Smooth muscle cell of the brain vasculature (primary cell): ENCODE data around the gene LSM3.

ENCODE experiments used
- DNase-seq: peaks from one replicate; pipeline ENCODE4 v3.0.0-alpha.2; 2012; ENCODE audit warnings: low read depth, low spot score

Gene LSM3

DNA sequence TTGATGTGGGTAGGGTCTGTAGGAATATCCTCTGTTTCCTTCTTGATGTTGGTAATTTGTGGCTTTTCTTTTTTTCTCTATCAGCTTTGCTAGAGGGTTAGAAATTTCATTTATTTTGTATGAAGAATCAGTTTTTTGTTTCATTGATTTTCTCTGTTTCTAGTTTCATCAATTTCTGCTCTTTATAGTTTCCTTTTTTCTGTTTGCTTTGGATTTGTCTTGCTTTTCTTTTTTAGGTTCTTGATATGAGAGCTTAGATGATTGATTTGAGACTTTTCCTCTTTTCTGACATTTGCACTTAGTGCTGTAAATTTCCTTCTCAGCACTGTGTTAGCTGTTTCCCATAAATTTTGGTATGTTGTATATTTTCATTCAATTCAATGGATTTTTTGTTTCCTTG, 61.3 kb downstream of the LSM3 start:
- DNase-seq, result no peak

DNA sequence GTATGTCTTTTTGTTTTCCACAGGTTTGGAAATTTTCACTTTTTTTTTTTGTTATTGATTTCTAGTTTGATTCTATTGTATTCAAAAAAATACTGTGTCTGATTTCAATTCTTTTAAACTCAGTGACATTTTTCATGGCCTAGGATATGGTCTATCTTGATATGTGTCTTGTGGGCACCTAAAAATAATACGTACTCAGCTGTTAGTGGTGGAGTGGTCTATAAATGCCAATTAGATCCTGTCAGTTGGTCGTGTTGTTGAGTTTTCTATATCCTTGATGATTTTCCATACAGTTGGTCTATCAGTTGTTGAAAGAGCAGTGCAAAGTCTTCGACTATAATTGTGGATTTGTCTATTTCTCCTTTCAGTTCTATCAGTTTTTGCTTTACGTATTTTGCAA, 61.7 kb downstream of the LSM3 start:
- no peak for DNase-seq

DNA sequence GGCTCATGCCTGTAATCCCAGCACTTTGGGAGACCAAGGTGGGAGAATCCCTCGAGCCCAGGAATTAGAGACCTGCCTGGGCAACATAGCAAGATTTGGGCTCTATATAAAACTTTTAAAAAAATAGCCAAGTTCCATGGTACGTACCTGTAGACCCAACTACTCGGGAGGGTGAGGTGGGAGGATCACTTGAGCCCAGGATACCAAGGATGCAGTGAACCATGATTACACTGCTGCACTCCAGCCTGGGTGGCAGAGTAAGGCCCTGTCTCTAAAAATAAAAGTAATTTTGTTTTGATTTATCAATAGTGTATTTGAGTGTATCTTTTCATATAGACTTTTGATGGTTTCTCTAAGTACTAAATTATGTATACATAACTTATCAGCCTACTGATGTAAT, 63.1 kb downstream of the LSM3 start:
- no peak for DNase-seq

DNA sequence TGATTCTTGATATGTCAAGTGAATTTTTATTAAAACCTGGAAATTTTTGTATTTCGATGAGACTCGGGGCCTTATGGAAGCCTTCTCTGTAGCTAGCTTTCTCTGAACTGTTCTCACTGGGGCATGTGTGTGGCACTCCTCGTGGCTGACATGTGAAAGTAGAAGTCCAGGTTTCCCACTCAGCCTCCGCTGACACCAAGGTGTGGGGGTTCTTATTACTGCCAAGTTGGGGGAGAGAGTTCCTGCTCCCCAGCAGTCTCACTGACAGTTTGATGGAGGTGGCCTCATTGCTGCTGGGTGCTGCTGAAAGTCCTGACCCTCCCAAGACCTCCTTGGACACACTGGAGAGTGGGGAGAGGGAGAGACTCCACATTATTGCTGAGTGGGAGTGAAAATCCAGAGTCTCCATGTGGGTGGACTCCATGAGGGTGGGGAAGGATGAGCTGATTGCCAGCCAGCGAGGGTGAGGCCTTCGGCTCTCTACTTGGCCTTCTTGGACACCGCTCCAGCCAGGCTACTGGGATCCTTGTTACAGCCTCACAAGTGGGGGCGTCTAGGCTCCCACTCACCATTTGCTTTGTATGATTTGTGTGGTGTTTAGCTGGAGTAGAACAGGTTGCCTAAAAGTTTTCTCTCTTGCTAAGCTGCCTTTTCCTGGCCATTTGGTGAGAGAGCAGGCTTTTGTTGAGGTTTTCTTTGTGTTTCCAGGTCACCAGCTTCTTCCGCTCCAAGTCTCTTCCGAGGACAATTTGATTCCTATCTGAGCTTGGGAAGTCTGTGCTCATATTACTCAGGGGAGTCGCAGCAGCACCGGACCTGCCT, 64.1 kb downstream of the LSM3 start:
- DNase-seq, result no peak

DNA sequence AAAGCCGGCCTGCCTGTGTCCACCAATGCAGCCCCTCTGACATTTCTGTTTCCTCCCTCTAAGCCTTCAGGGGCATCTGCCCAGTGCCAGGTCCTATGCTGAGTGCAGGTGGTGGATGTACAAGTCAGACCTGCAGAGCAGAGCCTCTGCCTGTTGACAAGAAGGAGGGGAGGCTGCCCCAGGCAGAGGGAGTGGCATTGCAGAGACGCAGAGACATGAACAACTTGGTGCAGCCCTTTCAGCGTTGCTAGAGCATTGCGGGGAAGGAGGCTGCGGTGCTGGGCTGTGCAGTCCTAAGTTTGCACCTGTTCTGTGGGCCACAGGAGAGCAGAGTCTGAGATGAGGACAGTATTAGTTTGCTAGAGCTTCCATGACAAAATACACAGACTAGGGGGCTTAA, 65.2 kb downstream of the LSM3 start:
- no peak for DNase-seq

DNA sequence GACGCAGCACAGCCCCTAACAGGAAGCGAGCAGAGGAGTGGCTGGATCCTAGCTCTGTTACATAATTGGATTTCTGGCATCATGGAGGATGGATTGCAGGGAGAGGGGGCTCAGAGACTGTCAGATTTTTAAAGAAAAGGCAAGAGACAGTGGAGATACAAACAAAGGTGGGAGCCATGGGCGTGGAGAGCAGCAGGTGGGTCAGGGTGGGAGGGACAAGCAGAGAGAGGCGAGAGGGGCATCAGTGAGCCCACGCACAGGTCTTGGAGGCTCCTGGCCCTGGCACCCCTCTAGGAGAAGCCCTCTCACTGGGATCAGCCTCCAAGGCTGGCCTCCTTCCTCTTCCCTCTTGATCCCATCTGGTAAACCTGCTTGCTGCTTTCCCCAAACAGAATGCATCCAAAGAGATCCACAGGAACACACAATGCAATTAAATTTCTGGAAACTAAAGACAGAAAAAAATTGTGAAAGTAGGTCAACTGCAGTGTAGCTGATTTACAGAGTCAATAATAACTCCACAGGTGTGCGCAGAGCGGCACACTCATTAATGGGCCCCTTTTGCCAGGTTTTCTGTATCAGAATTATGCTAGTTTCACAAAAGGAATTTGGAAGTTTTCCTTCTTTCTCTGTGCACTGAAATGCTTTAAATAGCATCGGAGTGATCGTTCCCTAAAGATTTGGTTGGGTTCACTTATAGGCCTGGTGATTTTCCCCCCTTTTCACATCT, 66.1 kb downstream of the LSM3 start:
- no peak for DNase-seq

DNA sequence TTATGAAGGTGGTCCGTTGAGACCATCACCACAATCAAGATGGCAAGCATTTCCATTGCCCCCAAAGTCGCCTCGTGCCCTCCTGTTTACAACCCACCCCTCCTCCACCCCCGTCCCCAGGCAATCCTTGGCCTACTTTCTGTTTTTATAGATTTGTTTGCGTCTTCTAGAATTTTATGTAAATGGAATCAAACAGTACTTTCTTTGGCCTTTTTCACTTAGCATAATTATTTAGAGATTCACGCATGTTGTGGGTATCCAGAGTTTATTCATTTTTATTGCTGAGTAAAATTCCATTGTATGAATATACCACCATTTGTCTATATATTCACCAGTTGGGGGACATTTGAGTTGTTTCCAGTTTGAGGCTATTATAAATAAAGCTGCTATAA, 66.6 kb downstream of the LSM3 start:
- no peak for DNase-seq

DNA sequence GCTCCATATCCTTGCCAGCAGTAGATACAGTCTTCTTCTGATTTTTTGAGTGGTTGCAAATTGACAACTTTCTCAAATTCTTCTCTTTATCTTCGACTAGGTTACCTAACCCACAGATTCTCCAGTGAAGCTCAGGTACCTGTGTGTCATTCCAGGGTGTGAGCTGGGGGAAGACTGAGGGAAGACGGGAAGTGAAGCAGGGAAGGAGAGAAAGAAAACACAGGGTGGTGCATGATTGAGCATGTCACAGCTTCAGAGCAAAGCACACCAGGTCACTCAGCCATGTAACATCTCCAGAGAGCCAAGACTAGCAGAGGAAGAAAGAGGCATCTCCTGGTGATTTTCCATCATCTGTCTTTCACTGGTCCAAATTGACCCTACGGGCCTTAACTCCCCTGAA, 67.2 kb downstream of the LSM3 start:
- DNase-seq, result no peak

DNA sequence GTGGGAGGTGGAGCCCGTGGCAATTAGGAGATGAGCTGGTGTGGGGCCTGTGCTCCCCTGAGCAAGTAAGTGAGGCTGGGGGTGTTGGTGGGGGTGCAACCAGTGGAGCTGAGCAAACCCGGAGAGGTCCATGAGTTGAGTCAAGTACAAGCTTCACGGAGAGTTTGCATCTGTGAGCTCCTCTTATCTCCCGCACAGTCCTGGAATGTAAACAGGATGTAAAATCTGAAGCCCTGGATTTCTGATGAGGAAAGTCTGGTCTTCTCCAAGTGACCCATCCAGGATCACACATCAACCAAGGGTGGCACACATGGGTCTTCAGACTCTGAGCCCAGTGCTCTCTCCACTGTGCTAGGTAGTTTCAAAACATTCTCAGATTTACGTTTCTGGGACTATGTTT, 67.8 kb downstream of the LSM3 start:
- no peak for DNase-seq

DNA sequence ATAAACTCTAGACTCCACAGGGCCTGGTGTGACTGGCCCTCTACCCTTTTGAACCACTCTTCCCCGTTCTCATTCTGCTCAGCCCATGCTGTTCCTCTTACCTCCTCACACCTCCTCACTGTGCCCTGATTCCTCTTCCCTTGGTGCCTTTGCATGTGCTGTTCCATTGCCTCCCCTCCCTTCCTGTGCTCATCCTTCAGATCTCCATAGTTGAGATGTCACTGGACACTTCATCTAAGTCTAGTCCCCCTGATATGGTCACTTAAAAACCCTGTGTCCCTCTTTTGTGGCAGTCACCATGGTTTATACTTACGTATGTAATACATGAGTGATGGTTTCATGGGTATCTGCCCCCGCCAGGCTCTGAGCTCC, 69.8 kb downstream of the LSM3 start:
- no peak for DNase-seq

DNA sequence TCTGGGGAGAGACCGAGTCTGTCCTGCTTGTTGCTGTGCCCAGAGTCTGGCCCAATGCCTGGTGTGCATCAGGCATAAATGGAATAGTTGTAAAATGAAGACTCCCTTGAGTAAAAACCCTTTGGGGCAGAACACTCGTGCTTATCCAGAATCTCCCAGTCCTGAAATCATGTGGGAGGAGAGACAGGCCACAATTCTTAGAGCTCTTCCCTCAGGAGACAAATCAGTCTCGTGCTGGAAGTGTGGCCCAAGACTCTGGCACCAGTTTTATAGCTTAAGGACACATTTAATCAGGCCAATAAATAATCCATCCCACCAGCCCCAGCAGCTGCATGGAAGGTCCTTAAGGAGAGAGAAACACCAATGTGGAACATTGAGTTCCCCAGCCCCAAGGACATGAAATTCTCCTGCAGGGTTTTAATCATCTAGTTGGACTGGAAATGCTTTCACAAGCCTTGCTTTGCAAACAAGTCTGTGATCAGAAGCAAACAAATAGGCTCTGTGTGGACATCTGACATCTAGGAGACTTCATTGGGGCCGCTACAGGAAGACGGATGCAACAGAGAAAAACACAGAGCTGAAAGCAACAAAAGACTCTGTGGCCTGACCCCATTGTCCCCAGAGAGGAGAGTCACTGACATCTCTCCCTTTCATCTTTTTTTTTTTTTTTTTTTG, 70.4 kb downstream of the LSM3 start:
- DNase-seq, result no peak
